ENCODE data around the gene ZNF14. TPM values are rescaled to one million over a fixed set of nuclear protein-coding genes. Genes with fewer than 3 reads are reported as not detected.

Gene ZNF14
- total and polyA plus RNA-seq, 2 of the 13 experiments (the other 11 are each of a cell fraction or from before 2014, with no cell fraction given): 1.9 to 6.2 TPM

DNA sequence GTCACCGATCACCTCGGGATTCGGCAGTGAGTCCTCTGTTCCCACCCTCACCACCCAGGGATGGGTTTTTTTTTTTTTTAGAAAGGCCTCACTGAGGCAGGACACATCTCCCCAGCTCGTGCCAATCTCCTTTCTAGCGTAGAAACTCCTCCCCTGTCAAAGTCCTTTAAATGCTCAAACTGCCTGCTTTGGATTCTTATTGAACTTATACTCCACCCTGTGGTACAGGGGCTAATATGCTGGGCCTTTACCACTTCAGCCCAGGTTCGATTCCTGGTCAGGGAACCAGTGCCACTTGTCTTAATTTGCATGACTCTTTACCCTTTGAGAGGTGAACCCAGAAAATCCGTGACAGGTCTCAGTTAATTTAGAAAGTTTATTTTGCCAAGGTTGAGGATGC lies 8.3 kb upstream of the ZNF14 start (continued):
- TF ChIP-seq, protein P1, sequence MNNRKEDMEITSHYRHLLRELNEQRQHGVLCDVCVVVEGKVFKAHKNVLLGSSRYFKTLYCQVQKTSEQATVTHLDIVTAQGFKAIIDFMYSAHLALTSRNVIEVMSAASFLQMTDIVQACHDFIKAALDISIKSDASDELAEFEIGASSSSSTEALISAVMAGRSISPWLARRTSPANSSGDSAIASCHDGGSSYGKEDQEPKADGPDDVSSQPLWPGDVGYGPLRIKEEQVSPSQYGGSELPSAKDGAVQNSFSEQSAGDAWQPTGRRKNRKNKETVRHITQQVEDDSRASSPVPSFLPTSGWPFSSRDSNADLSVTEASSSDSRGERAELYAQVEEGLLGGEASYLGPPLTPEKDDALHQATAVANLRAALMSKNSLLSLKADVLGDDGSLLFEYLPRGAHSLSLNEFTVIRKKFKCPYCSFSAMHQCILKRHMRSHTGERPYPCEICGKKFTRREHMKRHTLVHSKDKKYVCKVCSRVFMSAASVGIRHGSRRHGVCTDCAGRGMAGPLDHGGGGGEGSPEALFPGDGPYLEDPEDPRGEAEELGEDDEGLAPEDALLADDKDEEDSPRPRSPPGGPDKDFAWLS (CRISPR knock-in tag; IDR thresholded peaks at IDR 0.05; ENCODE audit: borderline replicate concordance): no peak

DNA sequence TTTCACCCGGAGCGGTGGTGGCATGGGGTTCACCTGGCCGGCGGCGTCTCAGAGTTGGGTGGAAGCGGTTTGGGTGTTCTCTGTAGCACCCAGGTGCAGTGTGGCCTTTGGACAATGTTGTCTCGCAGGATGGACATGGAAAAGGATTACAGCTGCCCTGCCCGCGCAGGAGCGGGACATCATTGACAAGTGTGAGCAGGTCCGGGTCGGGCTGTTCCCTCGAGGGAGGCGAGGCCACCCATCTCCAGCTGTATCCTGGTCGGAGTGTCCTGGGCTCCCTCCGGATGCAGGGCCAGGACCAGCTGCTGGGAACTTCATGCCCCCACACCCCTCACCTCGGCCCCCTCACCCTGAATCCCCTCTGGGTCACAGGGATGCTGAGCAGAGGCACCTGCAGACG lies 7.8 kb upstream of the ZNF14 start:
- in situ Hi-C loops (cut with HindIII; ENCODE audit: extremely low pct_ligation_motif_present, low pct_unique_long_range_greater_than_20kb): no loop called here
- intact Hi-C loops (cut with micrococcal nuclease; ENCODE audit: unreplicated experiment): no loop called here
- Histone ChIP-seq H3K4me3 (replicated peaks in 1 of 3; ENCODE audit: insufficient read depth in 1 of 3, low read depth in 2 of 3, low read length in 3 of 3) (no peak overlapping the region), H3K27me3 (ENCODE audit: control insufficient read depth in 1 of 2, insufficient read depth in 2 of 2, low read length in 2 of 2) (peaks cover 2 to 28% of the 10 kb centered on the region in 2 experiments; a peak in 4 of 5 replicates), H3K27ac (ENCODE audit: extremely low read length, insufficient read depth, low read length) (no peak overlapping the region), H3K79me2 (ENCODE audit: insufficient read depth, low read length) (no peaks in the 10 kb centered on the region), H3K9me3 (ENCODE audit: low read length) (no peaks in the 10 kb centered on the region), H3K36me3 (replicated peaks in 1 of 2; ENCODE audit: control insufficient read depth in 1 of 2, insufficient read depth in 2 of 2, low read length in 2 of 2) (no peaks in the 10 kb centered on the region), H3K4me1 (ENCODE audit: insufficient read depth, low read length) (peaks cover 16% of the 10 kb centered on the region), H3K9ac (ENCODE audit: insufficient read depth, low read depth, low read length) (no peak overlapping the region), H3K4me2 (ENCODE audit: low read depth, low read length) (no peak overlapping the region), H2AFZ (ENCODE audit: low read length) (no peak overlapping the region), H4K20me1 (ENCODE audit: insufficient read depth, low read length) (no peaks in the 10 kb centered on the region)
- POLR2A ChIA-PET: no interaction called here
- CTCF ChIA-PET (ENCODE audit: low intra/inter-chr PET ratio, low total read pairs): no interaction called here
- WGBS (ENCODE audit: low lambda C conversion rate): 69% methylated on average over 8 of the region's 18 CpGs
- no peak for ATAC-seq
- FAIRE-seq: no peak
- BruUV-seq (replicated peaks): no TSS peak
- TF ChIP-seq KAT7 (CRISPR knock-in tag; IDR thresholded peaks at IDR 0.05; ENCODE audit: borderline replicate concordance) (no peak), MXD4 (CRISPR knock-in tag; IDR thresholded peaks at IDR 0.05) (no peak), ZNF792 (CRISPR knock-in tag; IDR thresholded peaks at IDR 0.05) (no peak), RBM39 (IDR thresholded peaks at IDR 0.05; ENCODE audit: low read depth, low read length, poor library complexity, severe bottlenecking) (no peak), ZBTB38 (CRISPR knock-in tag; IDR thresholded peaks at IDR 0.05) (no peak), ZNF367 (CRISPR knock-in tag; IDR thresholded peaks at IDR 0.05; ENCODE audit: borderline replicate concordance) (no peak)
- TF ChIP-seq, protein P2, sequence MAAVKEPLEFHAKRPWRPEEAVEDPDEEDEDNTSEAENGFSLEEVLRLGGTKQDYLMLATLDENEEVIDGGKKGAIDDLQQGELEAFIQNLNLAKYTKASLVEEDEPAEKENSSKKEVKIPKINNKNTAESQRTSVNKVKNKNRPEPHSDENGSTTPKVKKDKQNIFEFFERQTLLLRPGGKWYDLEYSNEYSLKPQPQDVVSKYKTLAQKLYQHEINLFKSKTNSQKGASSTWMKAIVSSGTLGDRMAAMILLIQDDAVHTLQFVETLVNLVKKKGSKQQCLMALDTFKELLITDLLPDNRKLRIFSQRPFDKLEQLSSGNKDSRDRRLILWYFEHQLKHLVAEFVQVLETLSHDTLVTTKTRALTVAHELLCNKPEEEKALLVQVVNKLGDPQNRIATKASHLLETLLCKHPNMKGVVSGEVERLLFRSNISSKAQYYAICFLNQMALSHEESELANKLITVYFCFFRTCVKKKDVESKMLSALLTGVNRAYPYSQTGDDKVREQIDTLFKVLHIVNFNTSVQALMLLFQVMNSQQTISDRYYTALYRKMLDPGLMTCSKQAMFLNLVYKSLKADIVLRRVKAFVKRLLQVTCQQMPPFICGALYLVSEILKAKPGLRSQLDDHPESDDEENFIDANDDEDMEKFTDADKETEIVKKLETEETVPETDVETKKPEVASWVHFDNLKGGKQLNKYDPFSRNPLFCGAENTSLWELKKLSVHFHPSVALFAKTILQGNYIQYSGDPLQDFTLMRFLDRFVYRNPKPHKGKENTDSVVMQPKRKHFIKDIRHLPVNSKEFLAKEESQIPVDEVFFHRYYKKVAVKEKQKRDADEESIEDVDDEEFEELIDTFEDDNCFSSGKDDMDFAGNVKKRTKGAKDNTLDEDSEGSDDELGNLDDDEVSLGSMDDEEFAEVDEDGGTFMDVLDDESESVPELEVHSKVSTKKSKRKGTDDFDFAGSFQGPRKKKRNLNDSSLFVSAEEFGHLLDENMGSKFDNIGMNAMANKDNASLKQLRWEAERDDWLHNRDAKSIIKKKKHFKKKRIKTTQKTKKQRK (IDR thresholded peaks at IDR 0.05; ENCODE audit: low read length): no peak
- DNase-seq (ENCODE audit: low spot score): no peak
